Hindlimb muscle (tissue), 1 donor: ENCODE measurements around the gene CD38. TPM values are rescaled to one million over a fixed set of nuclear protein-coding genes. Genes with fewer than 3 reads are reported as not detected.

Source experiments
- DNase-seq: peaks from one replicate; pipeline ENCODE4 v3.0.0-alpha.2; 2013
- polyA plus RNA-seq: library from polyadenylated mRNA; unstranded; fragments of 120-200 nt; gene quantifications from one replicate; pipeline ENCODE4 v1.2.1, GENCODE V29; 2013; ENCODE audit not compliant: insufficient read length

CD38 gene
- polyA plus RNA-seq, 1 donor: 1.3 TPM

- no peak for DNase-seq
These were observed 12.7 kb upstream of the CD38 start for GRCh38 chr4:15765391-15765790.

- DNase-seq: no peak
These were observed 12.0 kb upstream of the CD38 start for GRCh38 chr4:15765910-15766697.

- DNase-seq: no peak
These were observed 11.3 kb upstream of the CD38 start for GRCh38 chr4:15766821-15767220.

GRCh38 chr4:15769202-15769601 lies 8.9 kb upstream of the CD38 start:
- no peak for DNase-seq

- DNase-seq: no peak
These were observed 6.7 kb upstream of the CD38 start for GRCh38 chr4:15771216-15772058.

- DNase-seq: no peak
These were observed 4.1 kb upstream of the CD38 start for GRCh38 chr4:15774020-15774420.

- DNase-seq: no peak
These were observed 1.1 kb upstream of the CD38 start for GRCh38 chr4:15776871-15777648.

- DNase-seq: no peak
These were observed 335 bp upstream of the CD38 start for GRCh38 chr4:15777697-15778288.

- DNase-seq: peak; percentile 57
These were observed 1.2 kb downstream of the CD38 start for GRCh38 chr4:15779306-15779705.

- DNase-seq: no peak
These were observed 1.7 kb downstream of the CD38 start for GRCh38 chr4:15779809-15780208.

- DNase-seq: no peak
These were observed 3.4 kb downstream of the CD38 start for GRCh38 chr4:15781427-15782095.

- no peak for DNase-seq
These were observed 5.5 kb downstream of the CD38 start for GRCh38 chr4:15783676-15784075.

GRCh38 chr4:15784959-15785634 lies 7.0 kb downstream of the CD38 start:
- no peak for DNase-seq

- no peak for DNase-seq
These were observed 8.6 kb downstream of the CD38 start for GRCh38 chr4:15786743-15787142.

GRCh38 chr4:15792974-15793373 lies 14.8 kb downstream of the CD38 start:
- DNase-seq: no peak

- no peak for DNase-seq
These were observed 15.6 kb downstream of the CD38 start for GRCh38 chr4:15793506-15794363.

GRCh38 chr4:15794426-15794825 lies 16.3 kb downstream of the CD38 start:
- no peak for DNase-seq

GRCh38 chr4:15794905-15795304 lies 16.8 kb downstream of the CD38 start:
- DNase-seq: no peak

- DNase-seq: no peak
These were observed 19.2 kb downstream of the CD38 start for GRCh38 chr4:15797320-15797719.

- DNase-seq: no peak
These were observed 21.0 kb downstream of the CD38 start for GRCh38 chr4:15799141-15799540.
